ENCODE results near the gene ARVCF. TPM values are rescaled to one million over a fixed set of nuclear protein-coding genes. Genes with fewer than 3 reads are reported as not detected.

Gene ARVCF
- total and polyA plus RNA-seq, 7 donors, result 3.6 to 28.0 (median 8.7) TPM

DNA sequence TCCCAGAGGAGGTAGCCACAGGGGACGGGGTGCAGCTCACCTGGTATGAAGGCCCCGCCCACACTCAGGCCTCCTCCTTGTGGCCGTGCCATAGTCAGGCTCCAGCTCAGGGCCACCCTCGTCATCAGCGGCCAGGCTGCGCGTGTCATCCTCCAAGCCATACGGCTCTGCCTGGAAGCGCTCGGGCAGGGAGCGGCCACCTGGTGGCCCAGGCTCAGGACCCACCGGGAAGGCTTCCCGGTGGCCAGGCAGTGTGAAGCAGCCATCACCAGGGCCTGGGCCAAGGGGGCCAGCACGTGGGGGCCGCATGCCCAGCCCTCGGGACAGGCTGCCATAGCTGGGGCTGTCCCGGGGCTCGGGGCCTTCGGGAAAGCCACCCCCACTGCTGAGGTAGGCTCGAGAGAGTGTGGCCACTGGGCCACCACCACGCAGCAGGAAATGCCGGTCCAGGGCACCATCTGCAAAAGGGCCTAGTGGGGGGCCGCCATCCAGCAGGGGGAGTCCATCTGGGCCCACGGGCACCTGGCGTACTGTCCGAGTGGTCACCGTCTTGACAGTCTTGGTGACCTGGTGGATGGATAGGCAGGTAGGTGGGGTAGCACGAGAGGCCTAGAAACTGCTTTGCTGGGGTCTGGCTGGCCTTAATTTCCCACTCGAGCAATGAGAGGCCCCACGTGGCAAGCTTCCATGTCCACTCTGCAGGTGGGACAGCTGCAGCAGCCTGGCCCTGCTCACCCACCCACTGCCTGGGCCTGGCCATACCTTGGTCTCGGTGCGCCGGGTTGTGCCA lies 35.3 kb downstream of the ARVCF start:
- peak overlapping the region; percentile 94 for H3K27ac ChIP-seq
- no peak for ATAC-seq
- peak; percentile 11 to 49 for DNase-seq
- H3K4me1 ChIP-seq, result peaks cover 59% of the 10 kb centered on the region
- no peaks in the 10 kb centered on the region for H3K9me3 ChIP-seq
- peaks cover 0 to 46% of the 10 kb centered on the region in 2 donors for H3K36me3 ChIP-seq (ENCODE audit: insufficient read depth in 1 of 2, low read depth in 1 of 2)
- no peak overlapping the region for H3K4me3 ChIP-seq
- WGBS, 3 donors, result 87 to 90% (median 88%) methylated on average over 31 to 33 of the region's 33 CpGs
- TF ChIP-seq CTCF (IDR thresholded peaks at IDR 0.05), result no peak
- intact Hi-C loops (cut with DNase I), result no loop called here
- H3K27me3 ChIP-seq (ENCODE audit: insufficient read depth in 3 of 3, low read length in 2 of 3), result no peaks in the 10 kb centered on the region

- WGBS, 3 donors, result 51 to 83% (median 65%) methylated on average over 7 of the region's 7 CpGs
- Histone ChIP-seq H3K4me1 (peaks cover 53% of the 10 kb centered on the region), H3K27ac (peak overlapping the region; percentile 94), H3K36me3 (ENCODE audit: insufficient read depth in 1 of 2, low read depth in 1 of 2) (peaks cover 0 to 46% of the 10 kb centered on the region in 2 donors), H3K4me3 (no peak overlapping the region), H3K9me3 (no peaks in the 10 kb centered on the region), H3K27me3 (ENCODE audit: insufficient read depth in 3 of 3, low read length in 2 of 3) (no peaks in the 10 kb centered on the region)
- TF ChIP-seq CTCF (IDR thresholded peaks at IDR 0.05), result no peak
- no peak for ATAC-seq
- intact Hi-C loops (cut with DNase I), result no loop called here
- peak in 1 of 2 donors; percentile 7 for DNase-seq
Observed at GRCh38 chr22:19980766-19981165, 35.9 kb downstream of the ARVCF start.

GRCh38 chr22:19979712-19980493 lies 36.7 kb downstream of the ARVCF start:
- 92 to 94% (median 94%) methylated on average over 47 to 52 of the region's 52 CpGs for WGBS, 3 donors
- intact Hi-C loops (cut with DNase I), result no loop called here
- ATAC-seq (no peak), DNase-seq (peak; percentile 7 to 47)
- Histone ChIP-seq H3K27me3 (ENCODE audit: insufficient read depth in 3 of 3, low read length in 2 of 3) (no peaks in the 10 kb centered on the region), H3K9me3 (no peaks in the 10 kb centered on the region), H3K36me3 (ENCODE audit: insufficient read depth in 1 of 2, low read depth in 1 of 2) (peaks cover 0 to 46% of the 10 kb centered on the region in 2 donors), H3K4me1 (peaks cover 44% of the 10 kb centered on the region), H3K4me3 (no peak overlapping the region), H3K27ac (peak overlapping the region; percentile 94)
- no peak for TF ChIP-seq CTCF (IDR thresholded peaks at IDR 0.05)

- H3K4me3 ChIP-seq, result no peak overlapping the region
- no peaks in the 10 kb centered on the region for H3K9me3 ChIP-seq
- no peak for ATAC-seq
- no peaks in the 10 kb centered on the region for H3K27me3 ChIP-seq (ENCODE audit: insufficient read depth in 3 of 3, low read length in 2 of 3)
- 90 to 95% (median 94%) methylated on average over 17 of the region's 17 CpGs for WGBS, 3 donors
- intact Hi-C loops (cut with DNase I), result no loop called here
- peaks cover 0 to 51% of the 10 kb centered on the region in 2 donors for H3K36me3 ChIP-seq (ENCODE audit: insufficient read depth in 1 of 2, low read depth in 1 of 2)
- DNase-seq, result no peak
- no peak for TF ChIP-seq CTCF (IDR thresholded peaks at IDR 0.05)
- no peak overlapping the region for H3K27ac ChIP-seq
- peaks cover 34% of the 10 kb centered on the region for H3K4me1 ChIP-seq
Observed at GRCh38 chr22:19978748-19979147, 37.9 kb downstream of the ARVCF start.

Data from psoas muscle (tissue), 8 donors.